ENCODE results near the gene ADAMTS10. TPM values are rescaled to one million over a fixed set of nuclear protein-coding genes. Genes with fewer than 3 reads are reported as not detected.

The ADAMTS10 gene
- total and polyA plus RNA-seq, 4 experiments from 2014 or later = 0.59 to 67.2 (median 34.1) TPM

DNA sequence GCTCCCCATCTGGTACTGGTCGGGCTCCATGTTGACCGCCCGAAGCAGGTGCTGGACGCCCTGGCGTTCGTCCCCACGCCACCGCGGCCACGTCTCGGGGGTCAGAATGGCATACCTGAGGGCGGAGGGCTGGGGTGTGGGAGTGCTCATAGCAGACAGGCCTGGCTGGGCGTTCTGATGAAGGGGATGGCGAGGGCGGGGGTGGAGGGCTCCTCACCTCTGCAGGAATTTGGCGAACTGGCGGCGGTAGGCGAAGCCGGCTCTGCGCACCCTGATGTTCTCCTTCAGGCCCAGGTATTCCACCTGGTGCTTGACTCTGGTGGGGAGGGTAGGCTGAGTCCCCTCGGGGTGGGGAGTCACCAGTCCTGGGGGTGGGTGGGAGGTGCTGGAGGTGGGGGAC is 74.2 kb downstream of the ADAMTS10 start:
- Histone ChIP-seq H3K27me3 (ENCODE audit: insufficient read depth, low read length) (no peaks in the 10 kb centered on the region), H3K4me3 (ENCODE audit: low read length in 2 of 2) (no peak overlapping the region), H3K36me3 (ENCODE audit: insufficient read depth, low read length) (peaks cover 23% of the 10 kb centered on the region), H3K4me1 (ENCODE audit: insufficient read depth, low read length) (no peaks in the 10 kb centered on the region), H3K9me3 (ENCODE audit: control insufficient read depth in 1 of 2, low read length in 2 of 2) (no peaks in the 10 kb centered on the region), H3K27ac (ENCODE audit: low read depth, low read length) (no peak overlapping the region)
- Mint-ChIP-seq H3K4me1 (peaks cover 0 to 6% (median 1%) of the 10 kb centered on the region in 4 donors), H3K27me3 (no peaks in the 10 kb centered on the region), H3K4me3 (no peak overlapping the region), H3K36me3 (peaks cover 37 to 51% of the 10 kb centered on the region in 2 donors), H3K9me3 (peaks cover 0 to 2% (median 0%) of the 10 kb centered on the region in 8 donors), H3K27ac (peak overlapping the region in 4 of 7 donors; percentile 23 to 89 (median 34))
- intact Hi-C loops (cut with micrococcal nuclease) = no loop called here
- POLR2A ChIA-PET (ENCODE audit: partially characterized antibody) = no interaction called here
- CTCF ChIA-PET (ENCODE audit: partially characterized antibody) = no interaction called here
- DNase-seq = no peak

DNA sequence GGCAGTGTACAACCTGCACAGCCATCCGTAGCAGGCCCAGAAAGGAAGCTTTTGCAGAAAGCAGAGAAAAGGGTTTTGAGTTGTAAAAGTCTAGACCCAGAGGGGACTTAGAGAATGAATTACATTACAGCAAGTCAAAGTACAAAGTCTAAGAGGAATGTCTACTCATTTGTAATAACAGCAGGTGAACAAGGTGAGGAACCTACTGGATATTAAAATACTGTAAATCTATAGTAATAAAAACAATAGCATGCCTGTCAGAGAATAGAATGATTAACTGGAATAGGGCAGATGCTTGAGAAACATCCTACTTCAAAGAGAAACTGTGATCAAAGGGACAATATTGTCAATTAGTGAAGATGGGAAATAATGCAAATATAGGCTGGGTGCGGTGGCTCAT is 78.3 kb downstream of the ADAMTS10 start:
- Histone ChIP-seq H3K27ac (ENCODE audit: low read depth, low read length) (no peak overlapping the region), H3K4me3 (ENCODE audit: low read length in 2 of 2) (no peak overlapping the region), H3K4me1 (ENCODE audit: insufficient read depth, low read length) (peaks cover 4% of the 10 kb centered on the region), H3K27me3 (ENCODE audit: insufficient read depth, low read length) (no peaks in the 10 kb centered on the region), H3K9me3 (ENCODE audit: control insufficient read depth in 1 of 2, low read length in 2 of 2) (no peaks in the 10 kb centered on the region), H3K36me3 (ENCODE audit: insufficient read depth, low read length) (peaks cover 44% of the 10 kb centered on the region)
- Mint-ChIP-seq H3K4me3 (no peak overlapping the region), H3K27me3 (no peaks in the 10 kb centered on the region), H3K36me3 (peaks cover 55 to 60% of the 10 kb centered on the region in 2 donors), H3K4me1 (peaks cover 1 to 18% (median 14%) of the 10 kb centered on the region in 4 donors), H3K9me3 (peaks cover 0 to 2% (median 0%) of the 10 kb centered on the region in 8 donors), H3K27ac (peak overlapping the region in 4 of 7 donors; percentile 21 to 79 (median 64))
- intact Hi-C loops (cut with micrococcal nuclease) = no loop called here
- ChIA-PET CTCF (ENCODE audit: partially characterized antibody) (interaction anchor here (0.8 kb wide), 1 partner anchor 46 kb away, joined by 6 read pairs; no protein-coding TSS in a partner anchor), POLR2A (ENCODE audit: partially characterized antibody) (interaction anchor here (13.8 kb wide), 1 partner anchor 16 kb away, joined by 122 read pairs; the partner anchor contains the start of gene ZNF414)
- no peak for DNase-seq

DNA sequence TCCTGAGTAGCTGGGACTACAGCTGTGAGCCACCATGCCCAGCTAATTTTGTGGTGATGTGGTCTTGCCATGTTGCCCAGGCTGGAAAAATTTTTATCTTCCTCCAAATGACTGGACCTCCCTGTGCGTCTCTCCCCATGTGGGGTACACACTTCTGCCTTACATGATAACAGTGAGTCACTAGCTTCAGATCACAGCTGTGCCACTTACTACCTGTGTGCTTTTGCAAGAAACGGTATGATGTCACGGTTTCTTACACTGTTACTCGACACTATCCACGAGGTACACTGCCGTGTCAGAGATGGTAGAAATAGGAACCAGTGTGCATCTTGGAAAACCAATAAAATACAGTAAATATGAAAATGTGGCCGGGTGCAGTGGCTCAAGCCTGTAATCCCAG is 79.0 kb downstream of the ADAMTS10 start:
- DNase-seq = no peak
- ChIA-PET CTCF (ENCODE audit: partially characterized antibody) (interaction anchor here (1.4 kb wide), 1 partner anchor 48 kb away, joined by 9 read pairs; no protein-coding TSS in a partner anchor), POLR2A (ENCODE audit: partially characterized antibody) (interaction anchor here (0.7 to 13.8 kb wide), 2 partner anchors 15 to 44 kb away, joined by 3 to 122 read pairs; partner anchors contain the start of gene ZNF414)
- Histone ChIP-seq H3K36me3 (ENCODE audit: insufficient read depth, low read length) (peaks cover 45% of the 10 kb centered on the region), H3K4me1 (ENCODE audit: insufficient read depth, low read length) (peaks cover 4% of the 10 kb centered on the region), H3K27ac (ENCODE audit: low read depth, low read length) (no peak overlapping the region), H3K4me3 (ENCODE audit: low read length in 2 of 2) (no peak overlapping the region), H3K27me3 (ENCODE audit: insufficient read depth, low read length) (no peaks in the 10 kb centered on the region), H3K9me3 (ENCODE audit: control insufficient read depth in 1 of 2, low read length in 2 of 2) (no peaks in the 10 kb centered on the region)
- peaks cover 53 to 60% of the 10 kb centered on the region in 2 donors for H3K36me3 Mint-ChIP-seq
- peaks cover 0 to 2% (median 0%) of the 10 kb centered on the region in 8 donors for H3K9me3 Mint-ChIP-seq
- H3K4me3 Mint-ChIP-seq = no peak overlapping the region
- peak overlapping the region in 2 of 7 donors; percentile 37 to 48 for H3K27ac Mint-ChIP-seq
- peaks cover 1 to 18% (median 15%) of the 10 kb centered on the region in 4 donors for H3K4me1 Mint-ChIP-seq
- intact Hi-C loops (cut with micrococcal nuclease) = no loop called here
- H3K27me3 Mint-ChIP-seq = no peaks in the 10 kb centered on the region

Other genes with a start within 250 kb of the ADAMTS10 start
- not detected for gene ANGPTL4, start 246.6 kb downstream of the ADAMTS10 start, total RNA-seq
- gene ANGPTL4, start 246.6 kb downstream of the ADAMTS10 start, polyA plus RNA-seq = not detected
- 100 to 1,000 TPM; 107 to 109 TPM for gene RAB11B, start 220.4 kb downstream of the ADAMTS10 start, total RNA-seq
- 10 to 100 TPM; 40.2 to 87.0 TPM for gene RAB11B, start 220.4 kb downstream of the ADAMTS10 start, polyA plus RNA-seq
- 10 to 100 TPM; 25.5 to 30.3 TPM for gene MARCHF2, start 197.4 kb downstream of the ADAMTS10 start, total RNA-seq
- gene MARCHF2, start 197.4 kb downstream of the ADAMTS10 start, polyA plus RNA-seq = 10 to 100 TPM; 46.0 to 60.9 TPM
- gene HNRNPM, start 165.7 kb downstream of the ADAMTS10 start, total RNA-seq = 100 to 1,000 TPM; 197 to 199 TPM
- gene HNRNPM, start 165.7 kb downstream of the ADAMTS10 start, polyA plus RNA-seq = 100 to 1,000 TPM; 206 to 245 TPM
- 1 to 10 TPM; 2.3 to 2.6 TPM for gene PRAM1, start 108.1 kb downstream of the ADAMTS10 start, total RNA-seq
- gene PRAM1, start 108.1 kb downstream of the ADAMTS10 start, polyA plus RNA-seq = not detected
- 10 to 100 TPM; 45.1 to 50.4 TPM for gene ZNF414, start 96.5 kb downstream of the ADAMTS10 start, total RNA-seq
- 10 to 100 TPM in 1 of 2 donors, 1 to 10 TPM in 1; 9.5 to 25.8 TPM for gene ZNF414, start 96.5 kb downstream of the ADAMTS10 start, polyA plus RNA-seq
- 100 to 1,000 TPM; 329 to 359 TPM for gene MYO1F, start 33.3 kb downstream of the ADAMTS10 start, total RNA-seq
- gene MYO1F, start 33.3 kb downstream of the ADAMTS10 start, polyA plus RNA-seq = 100 to 1,000 TPM in 1 of 2 donors, 10 to 100 TPM in 1; 35.9 to 112 TPM
- gene NFILZ, start 19.9 kb upstream of the ADAMTS10 start, total RNA-seq = not detected
- not detected for gene NFILZ, start 19.9 kb upstream of the ADAMTS10 start, polyA plus RNA-seq
- not detected for gene ACTL9, start 88.1 kb upstream of the ADAMTS10 start, total RNA-seq
- not detected for gene ACTL9, start 88.1 kb upstream of the ADAMTS10 start, polyA plus RNA-seq
- not detected for gene OR2Z1, start 110.9 kb upstream of the ADAMTS10 start, total RNA-seq
- not detected for gene OR2Z1, start 110.9 kb upstream of the ADAMTS10 start, polyA plus RNA-seq
- gene ZNF558, start 221.6 kb upstream of the ADAMTS10 start, total RNA-seq = 10 to 100 TPM; 44.6 to 45.3 TPM
- gene ZNF558, start 221.6 kb upstream of the ADAMTS10 start, polyA plus RNA-seq = 10 to 100 TPM in 1 of 2 donors, 1 to 10 TPM in 1; 7.4 to 10.6 TPM
- gene MBD3L1, start 221.7 kb upstream of the ADAMTS10 start, total RNA-seq = not detected
- not detected for gene MBD3L1, start 221.7 kb upstream of the ADAMTS10 start, polyA plus RNA-seq